GM19324 (cell line): ENCODE measurements around the gene TMEM87A.

Experiments
- ATAC-seq: cut with Tn5 transposase; IDR thresholded peaks from one replicate; pipeline ENCODE4 v1.9.1; 2021; ENCODE audit warnings: mild to moderate bottlenecking, moderate library complexity; ENCODE audit not compliant: unreplicated experiment, low FRiP score

Gene TMEM87A

DNA sequence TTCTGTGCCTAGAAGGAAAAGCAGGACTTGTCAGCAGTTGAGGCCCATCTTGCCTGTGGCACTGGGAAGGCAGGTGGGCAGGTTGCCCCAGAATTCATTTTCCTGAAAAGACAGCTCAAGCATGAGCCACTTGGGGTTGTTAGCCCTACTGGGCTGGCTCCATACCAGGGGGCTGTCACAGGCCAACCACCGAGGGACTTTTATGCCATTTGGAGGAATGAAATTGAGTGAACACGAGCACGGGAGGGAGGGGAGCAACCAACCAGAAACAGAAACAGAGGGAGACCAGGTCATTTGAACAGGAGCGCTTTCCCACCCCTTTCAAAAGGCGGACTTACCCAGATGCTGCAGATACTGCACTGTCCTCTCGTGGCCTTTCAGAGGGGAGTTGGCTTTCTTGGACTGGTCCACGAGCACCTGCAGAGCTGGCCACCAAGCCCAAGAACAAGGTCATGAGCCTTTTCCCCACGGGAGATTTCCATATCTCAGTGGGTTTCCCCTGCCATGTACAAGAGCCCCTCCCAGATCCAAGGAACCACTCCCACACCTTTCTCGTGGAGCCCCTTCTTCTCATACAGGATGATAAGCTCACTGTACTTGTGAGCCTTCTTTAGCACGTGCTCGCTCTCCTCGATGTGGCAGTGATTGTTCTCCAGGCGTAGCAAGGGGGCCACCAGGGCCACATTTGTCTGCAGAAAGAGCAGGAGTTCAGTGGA is 106.8 kb downstream of the TMEM87A start:
- ATAC-seq, result no peak

DNA sequence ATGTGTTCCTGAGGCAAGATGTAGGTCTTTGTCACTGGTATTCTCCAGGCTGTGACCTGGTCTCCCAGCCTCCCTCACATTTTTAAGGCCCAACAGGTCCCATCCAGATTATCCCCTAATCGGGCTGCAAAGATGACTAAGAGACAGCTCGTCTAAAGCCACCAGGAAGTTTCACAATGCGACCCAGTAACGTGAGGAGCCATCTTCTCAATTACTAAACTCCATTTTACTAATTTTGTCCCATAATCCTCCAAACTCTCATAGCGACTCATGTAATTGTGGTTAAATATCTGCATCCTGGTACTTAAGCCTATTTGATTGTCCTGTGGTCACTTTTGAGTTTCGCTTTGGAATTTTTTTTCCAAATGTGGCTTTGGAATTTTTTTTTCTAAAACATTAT is 108.1 kb downstream of the TMEM87A start:
- ATAC-seq, result no peak

DNA sequence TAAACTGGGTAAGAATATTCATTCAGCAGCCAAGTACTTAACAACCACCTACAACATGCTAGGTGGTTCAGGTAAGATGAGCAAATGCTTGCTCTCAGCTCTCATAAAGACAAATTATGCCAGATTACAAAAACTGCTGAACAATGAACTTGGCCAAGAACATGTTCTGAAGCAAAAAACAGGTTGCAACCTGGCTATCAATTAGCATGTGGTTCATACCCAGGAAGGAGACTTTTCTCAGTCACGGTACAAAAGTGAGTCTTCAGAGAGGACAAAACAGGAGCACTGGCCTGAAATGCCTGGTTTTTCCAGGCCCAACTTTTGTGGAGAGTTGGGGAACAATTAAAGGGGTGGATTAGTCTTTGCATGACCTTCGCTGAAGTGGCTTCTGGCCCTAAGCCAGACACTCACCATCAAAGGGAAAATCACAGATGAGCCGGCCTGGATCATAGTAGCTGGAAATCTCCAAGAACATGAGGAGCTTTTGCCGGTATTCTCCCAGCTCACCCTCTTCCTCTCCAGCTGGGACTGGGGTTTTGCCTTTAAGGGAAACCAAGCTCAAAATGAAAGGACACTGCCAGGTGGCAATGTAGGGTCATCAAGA is 109.2 kb downstream of the TMEM87A start:
- ATAC-seq, result no peak

DNA sequence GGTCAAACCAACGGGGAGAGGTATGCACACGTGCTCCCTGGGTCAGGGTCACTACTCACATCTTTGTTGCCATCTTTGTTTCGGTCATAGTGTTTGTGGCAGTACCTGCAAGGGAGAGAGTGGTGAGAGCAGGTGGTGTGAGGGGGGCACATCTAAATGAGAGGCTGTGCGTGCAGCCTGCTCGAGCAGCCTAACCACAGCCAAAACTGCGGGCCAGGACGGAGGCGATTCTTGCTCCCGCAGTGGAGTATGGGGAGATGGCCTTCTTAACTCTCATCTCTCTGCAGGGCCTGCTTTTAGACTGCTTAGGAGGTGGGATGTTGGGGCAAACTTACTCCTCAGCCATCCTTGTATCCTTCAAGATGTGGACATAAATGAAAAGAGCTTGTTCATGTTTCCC is 109.9 kb downstream of the TMEM87A start:
- no peak for ATAC-seq
